ENCODE data around the gene PFN1. TPM values are rescaled to one million over a fixed set of nuclear protein-coding genes. Genes with fewer than 3 reads are reported as not detected.

The PFN1 gene
- total RNA-seq, 1 experiment from 2014 or later, result 738 TPM

GRCh38 chr17:4967539-4968485 lies 19.5 kb upstream of the PFN1 start, which contains the start of gene SPAG7:
TSS of gene SPAG7 (minus strand) at chr17:4967817. CDS start at chr17:4967804, 13 bp downstream.
- peak; percentile 82 for DNase-seq (ENCODE audit: low spot score)

- DNase-seq (ENCODE audit: low spot score), result peak; percentile 99
Observed at GRCh38 chr17:4966844-4967538, 18.7 kb upstream of the PFN1 start.

- no peak for DNase-seq (ENCODE audit: low spot score)
Observed at GRCh38 chr17:4965311-4965986, 17.1 kb upstream of the PFN1 start.

GRCh38 chr17:4960279-4960922 lies 12.1 kb upstream of the PFN1 start:
- no peak for DNase-seq (ENCODE audit: low spot score)

DNA sequence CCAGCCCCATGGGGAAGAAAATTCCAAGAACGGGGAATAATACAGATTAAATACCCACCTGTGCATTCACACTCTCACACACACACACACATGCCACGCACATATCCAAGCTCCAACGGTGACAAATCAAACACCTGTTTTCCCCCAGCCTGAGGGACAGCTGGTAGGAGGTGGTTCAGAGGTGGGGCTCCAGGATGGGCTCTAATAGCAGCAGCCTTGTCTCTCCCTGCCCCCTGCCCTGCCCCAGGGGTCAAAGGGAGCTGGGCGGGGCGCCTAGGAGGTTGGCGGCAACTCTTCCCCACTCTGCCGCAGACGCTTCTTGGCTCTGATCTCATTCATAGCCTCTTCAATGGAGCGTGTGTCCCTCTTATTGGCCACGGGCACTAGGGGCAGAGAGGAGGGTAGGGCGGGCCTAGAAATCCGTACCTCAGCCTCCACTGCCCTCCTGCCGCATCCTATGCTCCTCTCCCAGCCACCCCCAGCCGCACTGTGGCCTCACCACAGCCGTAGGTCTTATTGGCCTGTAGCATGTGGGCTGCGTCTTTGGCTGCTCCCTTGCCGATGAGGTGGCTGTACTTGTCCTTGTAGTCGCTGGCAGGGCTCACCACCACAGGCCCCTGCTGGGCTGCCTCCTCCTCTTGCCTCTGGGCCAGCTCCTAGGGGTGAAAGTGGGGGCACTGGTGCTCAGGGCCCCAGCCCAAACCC lies 11.1 kb upstream of the PFN1 start:
- no peak for DNase-seq (ENCODE audit: low spot score)

DNA sequence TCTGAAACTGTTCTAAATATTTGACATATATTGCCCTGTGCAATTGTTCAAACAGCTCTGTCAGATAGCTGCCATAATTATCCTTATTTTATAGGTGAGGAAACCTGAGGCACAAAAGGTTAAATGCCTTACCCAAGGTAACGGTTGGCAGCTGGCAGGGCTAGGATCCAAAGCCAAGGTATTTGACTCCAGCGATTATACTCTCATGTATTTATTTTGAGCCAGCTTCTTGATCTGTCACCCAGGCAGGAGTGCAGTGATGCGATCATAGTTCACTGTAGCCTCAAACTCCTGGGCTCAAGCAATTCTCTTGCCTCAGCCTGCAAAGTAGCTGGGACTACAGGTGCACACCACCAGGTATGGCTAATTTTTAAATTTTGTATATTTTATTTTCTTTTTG lies 9.8 kb upstream of the PFN1 start:
- DNase-seq (ENCODE audit: low spot score), result no peak

DNA sequence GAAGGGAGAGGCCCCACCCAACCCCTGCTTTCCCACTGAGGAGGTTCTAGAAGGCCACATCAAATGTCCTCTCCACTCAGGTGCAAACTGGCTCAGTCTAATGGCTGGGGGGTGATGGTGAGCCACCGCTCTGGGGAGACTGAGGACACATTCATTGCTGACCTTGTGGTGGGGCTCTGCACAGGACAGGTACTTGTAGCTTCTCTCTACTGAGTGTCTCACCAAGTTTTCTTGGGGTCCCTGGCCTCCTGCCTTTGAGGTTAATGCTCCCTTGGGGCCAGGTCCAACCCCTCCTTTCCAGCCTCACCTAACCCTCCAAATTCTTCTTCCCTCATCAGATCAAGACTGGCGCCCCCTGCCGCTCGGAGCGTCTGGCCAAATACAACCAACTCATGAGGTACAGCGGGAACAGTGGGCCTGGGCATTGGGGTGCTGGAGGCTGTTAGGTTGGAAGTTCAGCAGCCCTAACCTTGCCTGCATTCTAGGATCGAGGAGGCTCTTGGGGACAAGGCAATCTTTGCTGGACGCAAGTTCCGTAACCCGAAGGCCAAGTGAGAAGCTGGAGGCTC lies 8.2 kb upstream of the PFN1 start:
- no peak for DNase-seq (ENCODE audit: low spot score)

DNA sequence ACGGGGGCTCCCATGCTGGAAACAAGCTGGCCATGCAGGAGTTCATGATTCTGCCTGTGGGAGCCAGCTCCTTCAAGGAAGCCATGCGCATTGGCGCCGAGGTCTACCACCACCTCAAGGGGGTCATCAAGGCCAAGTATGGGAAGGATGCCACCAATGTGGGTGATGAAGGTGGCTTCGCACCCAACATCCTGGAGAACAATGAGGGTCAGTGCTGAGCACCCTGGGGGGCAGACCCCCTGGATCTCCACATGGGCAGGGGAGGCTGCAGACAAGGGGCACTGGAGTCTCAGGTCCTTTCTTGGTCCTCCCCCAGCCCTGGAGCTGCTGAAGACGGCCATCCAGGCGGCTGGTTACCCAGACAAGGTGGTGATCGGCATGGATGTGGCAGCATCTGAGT lies 6.8 kb upstream of the PFN1 start:
- no peak for DNase-seq (ENCODE audit: low spot score)

DNA sequence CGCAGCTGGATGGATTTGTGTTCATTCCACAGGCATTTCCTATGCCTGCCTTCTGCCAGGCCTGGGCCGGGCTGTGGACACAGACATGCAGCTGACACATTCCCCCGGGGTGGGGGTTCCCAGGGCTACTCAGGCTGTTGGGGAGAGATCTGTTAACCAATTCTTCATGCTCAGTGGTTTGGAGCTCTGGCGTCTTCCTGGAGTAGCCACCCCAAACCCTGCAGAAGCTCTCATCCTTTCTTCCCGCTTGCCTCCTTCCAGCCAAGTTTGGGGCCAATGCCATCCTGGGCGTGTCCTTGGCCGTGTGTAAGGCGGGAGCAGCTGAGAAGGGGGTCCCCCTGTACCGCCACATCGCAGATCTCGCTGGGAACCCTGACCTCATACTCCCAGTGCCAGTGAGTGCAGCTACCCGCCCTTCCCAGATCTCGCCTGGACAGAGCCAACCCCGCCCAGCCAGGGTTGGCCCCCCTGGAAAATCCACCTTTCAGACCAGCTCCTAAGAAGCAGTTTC lies 5.2 kb upstream of the PFN1 start:
- DNase-seq (ENCODE audit: low spot score), result no peak

GRCh38 chr17:4951486-4951885 lies 3.2 kb upstream of the PFN1 start:
- DNase-seq (ENCODE audit: low spot score), result no peak

GRCh38 chr17:4950746-4951204 lies 2.4 kb upstream of the PFN1 start, which contains the start of gene ENO3:
TSS of gene ENO3 (plus strand) at chr17:4951119. CDS start at chr17:4951830, 711 bp downstream.
- no peak for DNase-seq (ENCODE audit: low spot score)

DNA sequence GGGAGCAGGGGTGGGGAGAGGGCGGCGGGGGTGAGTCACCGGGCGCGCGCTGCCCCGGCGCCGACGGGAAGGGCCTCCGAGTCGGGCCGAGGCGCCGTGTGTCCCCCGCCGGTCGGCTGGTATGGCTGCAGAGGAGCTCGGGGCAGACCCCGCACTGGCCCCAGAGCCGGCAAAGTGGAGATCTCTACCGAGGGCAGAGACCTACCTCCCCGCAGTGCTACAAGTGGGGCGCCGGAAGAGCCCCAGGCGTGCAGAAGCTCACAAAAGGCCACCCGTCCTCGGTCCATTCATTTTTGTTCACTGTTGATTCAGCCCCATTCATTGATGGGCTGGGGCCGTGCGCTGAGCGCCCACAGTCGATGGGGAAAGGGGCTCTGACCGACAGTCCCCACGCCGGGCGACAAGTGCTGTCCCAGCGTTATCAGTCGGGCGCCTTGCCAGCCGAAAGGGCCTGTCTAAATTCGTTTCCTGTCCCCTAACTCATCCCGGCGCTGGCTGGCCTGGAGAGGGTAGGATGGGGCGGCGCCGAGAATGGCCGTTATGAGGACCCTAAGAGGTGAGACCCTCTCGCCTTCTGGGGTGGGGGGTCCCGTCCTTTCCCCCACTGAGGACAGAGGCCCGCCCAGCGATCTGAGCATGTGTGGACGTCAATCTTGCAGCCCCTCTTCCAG lies 1.9 kb upstream of the PFN1 start:
- DNase-seq (ENCODE audit: low spot score), result no peak

GRCh38 chr17:4949321-4950074 lies 1.2 kb upstream of the PFN1 start:
- peak; percentile 27 for DNase-seq (ENCODE audit: low spot score)

DNA sequence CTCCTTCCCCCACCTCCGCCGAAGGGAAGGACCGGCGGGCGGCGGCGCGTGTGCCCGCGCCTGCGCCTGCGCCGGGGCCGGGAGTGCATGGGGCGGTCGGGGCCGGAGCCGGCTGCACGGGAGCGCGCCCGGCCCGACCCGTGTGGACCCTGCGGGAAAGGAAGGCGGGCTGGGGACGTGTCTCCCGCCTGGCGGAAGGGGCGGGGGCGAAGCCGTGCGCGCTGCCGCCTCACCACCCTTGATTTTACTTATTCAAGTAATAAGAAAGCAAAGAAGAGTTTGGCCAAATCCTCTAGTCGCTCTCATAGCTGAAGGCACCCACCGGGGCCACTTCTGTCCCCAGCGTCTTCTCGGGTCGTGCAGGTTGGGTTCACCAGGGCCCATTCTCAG lies 596 bp upstream of the PFN1 start:
- DNase-seq (ENCODE audit: low spot score), result peak; percentile 69

DNA sequence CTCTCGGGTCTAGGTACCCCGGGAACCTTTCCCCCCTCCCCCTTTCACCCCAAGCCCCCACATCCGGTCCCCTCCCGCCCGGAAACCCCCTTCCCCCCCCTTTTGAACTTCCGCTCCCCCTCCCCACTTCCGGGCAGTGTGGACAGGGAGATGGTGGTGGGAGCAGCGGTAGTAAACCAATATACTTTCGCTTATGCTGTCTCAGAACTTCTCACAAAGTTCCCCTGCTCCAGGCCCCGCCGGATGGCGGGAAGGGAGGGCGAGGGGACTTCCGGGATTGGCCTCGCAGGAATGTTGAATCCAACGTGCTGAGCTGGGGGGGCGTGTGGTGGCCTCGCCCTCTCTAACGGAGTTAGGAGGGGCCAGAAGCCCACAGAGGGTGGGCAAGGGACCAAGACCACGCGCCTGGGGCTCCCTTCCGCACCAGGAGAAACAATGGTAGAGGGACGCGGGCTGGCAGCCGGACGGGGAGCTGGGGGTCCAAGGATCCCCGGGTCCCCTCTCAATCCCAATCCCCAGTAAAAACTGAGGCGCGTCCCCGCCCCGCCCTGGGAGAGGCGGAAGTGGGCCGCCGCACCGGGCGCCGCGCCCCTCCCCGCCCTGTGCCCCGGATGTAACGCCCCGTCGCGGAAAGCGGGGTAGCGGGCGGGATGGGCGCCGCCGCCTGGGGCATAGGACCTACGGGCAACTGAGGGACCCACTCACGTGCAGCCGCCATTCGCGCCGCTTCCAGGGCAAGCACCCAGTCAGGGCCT lies 742 bp downstream of the PFN1 start:
- peak; percentile 36 for DNase-seq (ENCODE audit: low spot score)

GRCh38 chr17:4947010-4947410 lies 1.3 kb downstream of the PFN1 start:
- no peak for DNase-seq (ENCODE audit: low spot score)

- no peak for DNase-seq (ENCODE audit: low spot score)
Observed at GRCh38 chr17:4946312-4946976, 1.9 kb downstream of the PFN1 start.

GRCh38 chr17:4945944-4946280 lies 2.4 kb downstream of the PFN1 start:
- DNase-seq (ENCODE audit: low spot score), result no peak

All from H4 (cell line).